ENCODE data around the gene KLK5. TPM values are rescaled to one million over a fixed set of nuclear protein-coding genes. Genes with fewer than 3 reads are reported as not detected.

The KLK5 gene
- total and polyA plus RNA-seq, 2 of the 13 experiments (the other 11 are each of a cell fraction or from before 2014, with no cell fraction given) = not detected

GRCh38 chr19:50962245-50962644, 9.4 kb upstream of the KLK5 start (continued):
- TF ChIP-seq HINFP (CRISPR knock-in tag; IDR thresholded peaks at IDR 0.05; ENCODE audit: low read depth) = no peak
- TF ChIP-seq KLF15 (CRISPR knock-in tag; IDR thresholded peaks at IDR 0.05; ENCODE audit: borderline replicate concordance) = no peak
- TF ChIP-seq ZNF616 (CRISPR knock-in tag; IDR thresholded peaks at IDR 0.05; ENCODE audit: low read depth) = no peak
- no peak for TF ChIP-seq REST (IDR thresholded peaks at IDR 0.05; ENCODE audit: borderline replicate concordance in 1 of 2, low read depth in 1 of 2, low read length in 2 of 2)
- TF ChIP-seq TBP (CRISPR knock-in tag; IDR thresholded peaks at IDR 0.05) = no peak
- no peak for TF ChIP-seq IRF2 (CRISPR knock-in tag; IDR thresholded peaks at IDR 0.05)
- TF ChIP-seq MTERF4 (CRISPR knock-in tag; IDR thresholded peaks at IDR 0.05) = no peak
